ENCODE results near the gene WRNIP1. TPM values are rescaled to one million over a fixed set of nuclear protein-coding genes. Genes with fewer than 3 reads are reported as not detected.

Gene WRNIP1
- total RNA-seq, 1 experiment from 2014 or later = 78.8 TPM

DNA sequence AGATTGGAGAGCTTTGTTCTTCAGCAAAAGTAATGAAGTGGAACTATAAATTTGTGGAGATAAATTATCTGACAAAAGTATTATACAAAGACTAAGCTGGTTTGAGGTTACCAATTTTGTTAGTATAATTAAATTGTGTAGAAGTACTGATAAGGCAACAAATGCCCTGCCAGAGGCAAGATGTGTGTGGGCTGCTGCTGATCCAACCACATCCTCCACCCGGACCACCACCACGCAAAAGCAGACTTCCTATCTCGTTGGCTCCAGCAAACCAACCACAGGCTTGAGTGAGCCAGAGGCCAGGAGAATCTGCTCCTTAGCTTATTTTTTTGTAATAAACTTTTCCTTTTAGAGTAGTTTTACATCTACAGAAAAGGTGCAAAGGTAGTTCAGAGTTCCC, 13.3 kb upstream of the WRNIP1 start:
- H3K79me2 ChIP-seq (ENCODE audit: insufficient read depth, low read length) = no peaks in the 10 kb centered on the region
- no peak for TF ChIP-seq ELF1 (IDR thresholded peaks at IDR 0.05; ENCODE audit: borderline replicate concordance, low read depth)
- no peak for TF ChIP-seq EZH2phosphoT487 (IDR thresholded peaks at IDR 0.05; ENCODE audit: borderline replicate concordance)
- no peak for TF ChIP-seq POLR2AphosphoS5 (IDR thresholded peaks at IDR 0.05; ENCODE audit: low read depth, low read length)
- TF ChIP-seq CEBPB (IDR thresholded peaks at IDR 0.05; ENCODE audit: low read depth) = no peak
- TF ChIP-seq POLR2A (IDR thresholded peaks at IDR 0.05; ENCODE audit: borderline replicate concordance, extremely low read depth, insufficient read depth, insufficient read length) = no peak
- CTCF ChIA-PET = no interaction called here
- no peaks in the 10 kb centered on the region for H3K36me3 ChIP-seq (ENCODE audit: control insufficient read depth in 1 of 2, insufficient read depth in 2 of 2, low read length in 2 of 2)
- H3K4me1 ChIP-seq (ENCODE audit: control insufficient read depth in 1 of 2, insufficient read depth in 2 of 2, low read length in 2 of 2) = peaks cover 3 to 9% of the 10 kb centered on the region in 2 experiments; a peak in 3 of 4 replicates
- RAD21 ChIA-PET (ENCODE audit: low non-redundant PET in 1 of 2, low total read pairs in 2 of 2, uncharacterized antibody in 2 of 2, unreplicated experiment in 2 of 2) = no interaction called here
- ATAC-seq (no peak), DNase-seq (ENCODE audit: low read depth, low spot score) (no peak)
- H3K4me3 ChIP-seq (replicated peaks in 1 of 2; ENCODE audit: low read depth in 1 of 2, low read length in 2 of 2) = no peak overlapping the region
- intact Hi-C loops (cut with micrococcal nuclease) = no loop called here
- no peak overlapping the region for H2AFZ ChIP-seq (ENCODE audit: low read depth, low read length, poor library complexity, severe bottlenecking)
- no peak overlapping the region for H3K27ac ChIP-seq (ENCODE audit: low read depth, low read length)
- H3K4me2 ChIP-seq (ENCODE audit: low read length) = no peak overlapping the region
- BruUV-seq (replicated peaks) = no TSS peak
- no peaks in the 10 kb centered on the region for H3K9me2 ChIP-seq (ENCODE audit: insufficient read depth)
- no peaks in the 10 kb centered on the region for H4K20me1 ChIP-seq (ENCODE audit: insufficient read depth)
- H3K9ac ChIP-seq (ENCODE audit: low read length) = no peak overlapping the region
- POLR2A ChIA-PET = no interaction called here
- no peaks in the 10 kb centered on the region for H3K27me3 ChIP-seq (ENCODE audit: insufficient read depth, low read length)
- H3K9me3 ChIP-seq (ENCODE audit: control insufficient read depth in 1 of 2, insufficient read depth in 1 of 2, low read depth in 1 of 2, low read length in 2 of 2) = no peaks in the 10 kb centered on the region

DNA sequence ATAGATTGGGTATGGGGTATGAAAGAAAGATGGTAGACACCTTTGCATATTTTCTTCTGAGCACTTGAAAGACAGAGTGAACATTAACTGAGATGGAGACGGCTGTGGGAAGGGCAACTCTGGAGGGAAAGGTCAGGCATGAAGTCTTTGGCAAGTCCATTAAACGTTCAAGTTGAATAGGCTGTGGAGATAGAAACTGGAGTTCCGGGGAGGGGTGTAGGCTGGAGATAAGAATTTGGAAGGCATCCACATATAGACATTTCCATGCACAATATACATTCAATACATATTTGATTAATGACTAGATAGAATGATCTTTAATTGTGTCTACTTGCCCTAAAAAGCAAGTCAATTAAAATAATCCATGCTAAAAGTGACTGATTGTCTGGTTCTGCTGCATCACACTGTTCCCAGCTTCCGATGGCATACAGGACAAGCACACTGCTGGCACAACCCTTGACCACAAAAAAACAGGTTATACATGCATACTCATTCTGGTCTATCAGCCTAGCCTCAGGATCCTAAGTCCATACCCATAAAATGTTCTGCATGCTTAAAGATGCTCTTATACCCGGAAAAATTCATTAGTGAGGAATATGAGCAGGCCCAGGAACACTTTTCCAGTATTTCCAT, 12.6 kb upstream of the WRNIP1 start:
- intact Hi-C loops (cut with micrococcal nuclease) = no loop called here
- no peaks in the 10 kb centered on the region for H3K27me3 ChIP-seq (ENCODE audit: insufficient read depth, low read length)
- H3K4me2 ChIP-seq (ENCODE audit: low read length) = no peak overlapping the region
- H4K20me1 ChIP-seq (ENCODE audit: insufficient read depth) = no peaks in the 10 kb centered on the region
- no peak overlapping the region for H3K27ac ChIP-seq (ENCODE audit: low read depth, low read length)
- no peaks in the 10 kb centered on the region for H3K9me3 ChIP-seq (ENCODE audit: control insufficient read depth in 1 of 2, insufficient read depth in 1 of 2, low read depth in 1 of 2, low read length in 2 of 2)
- ChIA-PET RAD21 (ENCODE audit: low non-redundant PET in 1 of 2, low total read pairs in 2 of 2, uncharacterized antibody in 2 of 2, unreplicated experiment in 2 of 2) (no interaction called here), CTCF (no interaction called here), POLR2A (interaction anchor here (0.6 kb wide), 1 partner anchor 312 kb away, joined by 3 read pairs; no protein-coding TSS in a partner anchor)
- H3K36me3 ChIP-seq (ENCODE audit: control insufficient read depth in 1 of 2, insufficient read depth in 2 of 2, low read length in 2 of 2) = no peaks in the 10 kb centered on the region
- H2AFZ ChIP-seq (ENCODE audit: low read depth, low read length, poor library complexity, severe bottlenecking) = no peak overlapping the region
- peaks cover 3 to 9% of the 10 kb centered on the region in 2 experiments; a peak in 3 of 4 replicates for H3K4me1 ChIP-seq (ENCODE audit: control insufficient read depth in 1 of 2, insufficient read depth in 2 of 2, low read length in 2 of 2)
- no peak for DNase-seq (ENCODE audit: low read depth, low spot score)
- no peaks in the 10 kb centered on the region for H3K79me2 ChIP-seq (ENCODE audit: insufficient read depth, low read length)
- TF ChIP-seq CBX3 (IDR thresholded peaks at IDR 0.05; ENCODE audit: low read depth) (no peak), TCF7L2 (IDR thresholded peaks at IDR 0.05; ENCODE audit: borderline replicate concordance, extremely low read depth, insufficient read depth, insufficient read length) (no peak)
- H3K9me2 ChIP-seq (ENCODE audit: insufficient read depth) = no peaks in the 10 kb centered on the region
- no peak overlapping the region for H3K9ac ChIP-seq (ENCODE audit: low read length)
- no TSS peak for BruUV-seq (replicated peaks)
- no peak overlapping the region for H3K4me3 ChIP-seq (replicated peaks in 1 of 2; ENCODE audit: low read depth in 1 of 2, low read length in 2 of 2)
- ATAC-seq = no peak

Measured in HCT116 (cell line).